ENCODE data around the gene ARHGAP15. TPM values are rescaled to one million over a fixed set of nuclear protein-coding genes. Genes with fewer than 3 reads are reported as not detected.

The ARHGAP15 gene
- total and polyA plus RNA-seq, 8 donors: 0.69 to 5.2 (median 1.5) TPM

- no peak for TF ChIP-seq CTCF (IDR thresholded peaks at IDR 0.05)
- Histone ChIP-seq H3K27ac (no peak overlapping the region), H3K4me1 (no peaks in the 10 kb centered on the region), H3K27me3 (no peaks in the 10 kb centered on the region), H3K36me3 (no peaks in the 10 kb centered on the region), H3K9me3 (no peaks in the 10 kb centered on the region), H3K4me3 (no peak overlapping the region)
- FAIRE-seq (no peak), DNase-seq (no peak), ATAC-seq (no peak)
- 56 to 75% methylated on average over 1 of the region's 1 CpG for WGBS, 2 donors
- intact Hi-C loops (cut with DNase I): no loop called here
Measured at GRCh38 chr2:143223556-143223955, 94.3 kb downstream of the ARHGAP15 start.

GRCh38 chr2:143225931-143226330 is 96.7 kb downstream of the ARHGAP15 start:
- 42 to 63% methylated on average over 4 of the region's 4 CpGs for WGBS, 2 donors
- H3K4me3 ChIP-seq: no peak overlapping the region
- FAIRE-seq (no peak), DNase-seq (no peak), ATAC-seq (no peak)
- H3K4me1 ChIP-seq: no peaks in the 10 kb centered on the region
- H3K27me3 ChIP-seq: no peaks in the 10 kb centered on the region
- no peak overlapping the region for H3K27ac ChIP-seq
- H3K36me3 ChIP-seq: no peaks in the 10 kb centered on the region
- H3K9me3 ChIP-seq: no peaks in the 10 kb centered on the region
- TF ChIP-seq CTCF (IDR thresholded peaks at IDR 0.05): no peak
- intact Hi-C loops (cut with DNase I): no loop called here

- no peak for ATAC-seq
- intact Hi-C loops (cut with DNase I): no loop called here
- 68 to 77% methylated on average over 5 of the region's 5 CpGs for WGBS, 2 donors
- Histone ChIP-seq H3K9me3 (no peaks in the 10 kb centered on the region), H3K27ac (no peak overlapping the region), H3K27me3 (no peaks in the 10 kb centered on the region), H3K4me1 (no peaks in the 10 kb centered on the region), H3K36me3 (no peaks in the 10 kb centered on the region), H3K4me3 (no peak overlapping the region)
- TF ChIP-seq CTCF (IDR thresholded peaks at IDR 0.05): no peak
- no peak for FAIRE-seq
- no peak for DNase-seq
Measured at GRCh38 chr2:143226714-143227541, 97.7 kb downstream of the ARHGAP15 start.

- Histone ChIP-seq H3K4me3 (no peak overlapping the region), H3K27ac (no peak overlapping the region), H3K27me3 (no peaks in the 10 kb centered on the region), H3K36me3 (no peaks in the 10 kb centered on the region), H3K9me3 (no peaks in the 10 kb centered on the region), H3K4me1 (no peaks in the 10 kb centered on the region)
- DNase-seq: no peak
- intact Hi-C loops (cut with DNase I): no loop called here
- no peak for TF ChIP-seq CTCF (IDR thresholded peaks at IDR 0.05)
- ATAC-seq: no peak
- 35 to 43% methylated on average over 5 of the region's 5 CpGs for WGBS, 2 donors
- no peak for FAIRE-seq
Measured at GRCh38 chr2:143229411-143229810, 100.2 kb downstream of the ARHGAP15 start.

- 49 to 55% methylated on average over 2 of the region's 2 CpGs for WGBS, 2 donors
- no peak for ATAC-seq
- H3K36me3 ChIP-seq: no peaks in the 10 kb centered on the region
- H3K27me3 ChIP-seq: no peaks in the 10 kb centered on the region
- H3K4me1 ChIP-seq: no peaks in the 10 kb centered on the region
- no peaks in the 10 kb centered on the region for H3K9me3 ChIP-seq
- DNase-seq: no peak
- no peak overlapping the region for H3K27ac ChIP-seq
- no peak overlapping the region for H3K4me3 ChIP-seq
- TF ChIP-seq CTCF (IDR thresholded peaks at IDR 0.05): no peak
- intact Hi-C loops (cut with DNase I): no loop called here
- no peak for FAIRE-seq
Measured at GRCh38 chr2:143229952-143230351, 100.7 kb downstream of the ARHGAP15 start.
